ENCODE data around the gene PLEKHS1. TPM values are rescaled to one million over a fixed set of nuclear protein-coding genes. Genes with fewer than 3 reads are reported as not detected.

Gene PLEKHS1
- total RNA-seq, 1 experiment from 2014 or later, result 4.9 TPM

GRCh38 chr10:113746217-113746957, 5.1 kb upstream of the PLEKHS1 start:
- Histone ChIP-seq H3K79me2 (ENCODE audit: low read depth) (no peaks in the 10 kb centered on the region), H3F3A (ENCODE audit: insufficient read depth, low read depth) (peaks cover 3% of the 10 kb centered on the region; the same call in 1 of the 2 replicates), H4K20me1 (ENCODE audit: insufficient read depth) (no peaks in the 10 kb centered on the region), H3K27ac (no peak overlapping the region), H3K9me2 (ENCODE audit: insufficient read depth) (no peaks in the 10 kb centered on the region), H3K4me1 (replicated peaks; ENCODE audit: insufficient read depth) (peaks cover 8% of the 10 kb centered on the region), H3K9me3 (ENCODE audit: insufficient read depth, low read depth) (no peaks in the 10 kb centered on the region), H2AFZ (no peak overlapping the region), H3K4me3 (no peak overlapping the region), H3K27me3 (ENCODE audit: insufficient read depth, low read depth) (no peaks in the 10 kb centered on the region), H3K36me3 (ENCODE audit: low read depth) (no peaks in the 10 kb centered on the region), H3K4me2 (0 out of 2 replicates have a peak overlapping the region, but pooled peaks have one; percentile 19)
- ChIA-PET CTCF (no interaction called here), POLR2A (ENCODE audit: unreplicated experiment) (interaction anchor here (0.7 kb wide), 1 partner anchor 42 kb away, joined by 3 read pairs; no protein-coding TSS in a partner anchor)
- TF ChIP-seq EZH2 (IDR thresholded peaks at IDR 0.05; ENCODE audit: low read depth) (no peak), CTCF (conservative IDR thresholded peaks at IDR 0.05) (no peak)
- intact Hi-C loops (cut with micrococcal nuclease; ENCODE audit: unreplicated experiment), result no loop called here
- no TSS peak for BruUV-seq (replicated peaks)
- DNase-seq, result peak; percentile 35 to 39

DNA sequence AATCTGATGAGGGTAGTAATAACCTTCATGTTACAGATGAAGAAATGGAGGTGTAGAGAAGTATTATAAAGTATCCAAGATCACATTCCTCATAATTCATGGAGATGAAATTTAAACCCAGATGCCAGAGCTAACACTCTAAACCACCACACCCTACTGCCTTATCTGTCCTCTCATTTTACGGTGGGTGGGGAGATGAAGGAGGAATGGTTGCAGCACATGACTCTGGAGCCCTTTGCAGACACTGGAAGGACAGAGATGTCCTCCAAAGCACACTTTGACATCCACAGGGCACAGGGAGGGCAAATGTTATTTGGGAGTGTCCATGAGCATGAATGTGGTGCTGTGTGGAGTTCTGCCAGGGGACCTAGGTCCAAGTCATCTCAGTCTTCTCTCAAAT, 1.1 kb downstream of the PLEKHS1 start:
- Histone ChIP-seq H3K36me3 (ENCODE audit: low read depth) (no peaks in the 10 kb centered on the region), H4K20me1 (ENCODE audit: insufficient read depth) (no peaks in the 10 kb centered on the region), H3K9me2 (ENCODE audit: insufficient read depth) (no peaks in the 10 kb centered on the region), H3K4me2 (no peak overlapping the region), H2AFZ (no peak overlapping the region), H3F3A (ENCODE audit: insufficient read depth, low read depth) (no peaks in the 10 kb centered on the region; the same call in 1 of the 2 replicates), H3K79me2 (ENCODE audit: low read depth) (no peaks in the 10 kb centered on the region), H3K4me3 (no peak overlapping the region), H3K9me3 (ENCODE audit: insufficient read depth, low read depth) (no peaks in the 10 kb centered on the region), H3K4me1 (replicated peaks; ENCODE audit: insufficient read depth) (no peaks in the 10 kb centered on the region), H3K27ac (no peak overlapping the region), H3K27me3 (ENCODE audit: insufficient read depth, low read depth) (no peaks in the 10 kb centered on the region)
- intact Hi-C loops (cut with micrococcal nuclease; ENCODE audit: unreplicated experiment), result loop anchor here (5.0 kb wide), 1 partner anchor 195 kb away; no protein-coding TSS in a partner anchor
- POLR2A ChIA-PET (ENCODE audit: unreplicated experiment), result no interaction called here
- TF ChIP-seq EZH2 (IDR thresholded peaks at IDR 0.05; ENCODE audit: low read depth) (no peak), CTCF (conservative IDR thresholded peaks at IDR 0.05) (no peak)
- CTCF ChIA-PET, result no interaction called here
- DNase-seq, result peak in 1 of 2 experiments; percentile 21
- no TSS peak for BruUV-seq (replicated peaks)

DNA sequence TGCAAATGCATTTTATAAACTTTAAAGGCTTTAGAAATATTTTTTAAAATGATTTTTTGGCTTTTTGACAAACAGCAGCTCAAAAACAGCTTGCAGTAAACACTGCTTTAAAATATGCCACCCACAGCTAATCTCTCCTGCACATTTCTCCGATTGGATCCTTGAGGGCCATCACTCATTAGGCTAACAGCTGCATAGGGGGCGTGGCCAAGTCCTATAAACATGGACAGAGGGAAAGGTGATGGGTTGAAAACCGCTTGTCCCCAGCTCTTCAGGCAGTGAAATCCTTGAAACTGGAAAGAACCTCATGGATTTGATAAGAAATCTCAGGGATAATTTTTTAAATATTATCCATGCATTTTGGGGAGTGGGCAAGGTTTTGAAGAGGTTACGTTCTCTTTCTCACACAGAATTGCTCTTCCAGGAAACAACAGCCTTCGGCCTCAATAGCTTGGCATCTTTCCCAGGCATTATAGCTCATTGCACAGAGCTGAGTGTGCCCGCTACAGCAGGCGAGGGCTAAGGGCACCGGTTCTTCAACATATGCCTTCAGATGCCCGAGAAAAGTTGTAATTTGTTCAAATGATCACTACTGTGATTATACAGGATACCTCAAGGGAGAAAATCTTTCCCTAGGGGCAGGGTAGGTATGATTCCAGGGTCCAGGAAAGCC, 1.7 kb downstream of the PLEKHS1 start:
- no TSS peak for BruUV-seq (replicated peaks)
- H3K36me3 ChIP-seq (ENCODE audit: low read depth), result no peaks in the 10 kb centered on the region
- intact Hi-C loops (cut with micrococcal nuclease; ENCODE audit: unreplicated experiment), result loop anchor here (5.0 kb wide), 1 partner anchor 194 kb away; no protein-coding TSS in a partner anchor
- ChIA-PET CTCF (no interaction called here), POLR2A (ENCODE audit: unreplicated experiment) (no interaction called here)
- H2AFZ ChIP-seq, result no peak overlapping the region
- no peaks in the 10 kb centered on the region for H4K20me1 ChIP-seq (ENCODE audit: insufficient read depth)
- no peak overlapping the region for H3K27ac ChIP-seq
- H3K9me2 ChIP-seq (ENCODE audit: insufficient read depth), result no peaks in the 10 kb centered on the region
- H3K27me3 ChIP-seq (ENCODE audit: insufficient read depth, low read depth), result no peaks in the 10 kb centered on the region
- H3F3A ChIP-seq (ENCODE audit: insufficient read depth, low read depth), result no peaks in the 10 kb centered on the region; the same call in 1 of the 2 replicates
- H3K4me1 ChIP-seq (replicated peaks; ENCODE audit: insufficient read depth), result no peaks in the 10 kb centered on the region
- no peaks in the 10 kb centered on the region for H3K79me2 ChIP-seq (ENCODE audit: low read depth)
- H3K9me3 ChIP-seq (ENCODE audit: insufficient read depth, low read depth), result no peaks in the 10 kb centered on the region
- no peak overlapping the region for H3K4me2 ChIP-seq
- peak in 1 of 2 experiments; percentile 19 for DNase-seq
- H3K4me3 ChIP-seq, result no peak overlapping the region
- TF ChIP-seq CTCF (conservative IDR thresholded peaks at IDR 0.05) (no peak), EZH2 (IDR thresholded peaks at IDR 0.05; ENCODE audit: low read depth) (no peak)

All from PC-9 (cell line).